Fibroblast of mammary gland (primary cell): ENCODE measurements around the gene CHN2.

ENCODE experiments used
- DNase-seq: peaks from one replicate; pipeline ENCODE4 v3.0.0-alpha.2; 2010; ENCODE audit warnings: low read depth
- H3K4me3 ChIP-seq: 2 replicates; pipeline ENCODE4 v1.5.1; 2011; ENCODE audit warnings: low read depth, mild to moderate bottlenecking, low read length, moderate library complexity; ENCODE audit not compliant: control insufficient read depth
- CTCF ChIP-seq: conservative IDR thresholded peaks from 2 replicates; pipeline ENCODE4 v1.5.1; 2011; ENCODE audit warnings: low read depth, low read length, inconsistent platforms; ENCODE audit not compliant: control insufficient read depth, insufficient read depth

CHN2 gene

GRCh38 chr7:29311314-29311713, 116.7 kb downstream of the CHN2 start:
- TF ChIP-seq CTCF, result no peak
- no peak for DNase-seq
- no peak overlapping the region for H3K4me3 ChIP-seq

GRCh38 chr7:29314148-29314547, 119.6 kb downstream of the CHN2 start:
- DNase-seq, result no peak
- H3K4me3 ChIP-seq, result no peak overlapping the region
- TF ChIP-seq CTCF, result no peak

- no peak for TF ChIP-seq CTCF
- no peak overlapping the region for H3K4me3 ChIP-seq
- DNase-seq, result no peak
Measured at GRCh38 chr7:29315122-29315891, 120.7 kb downstream of the CHN2 start.

GRCh38 chr7:29315892-29316270, 121.3 kb downstream of the CHN2 start:
- no peak overlapping the region for H3K4me3 ChIP-seq
- DNase-seq, result no peak
- no peak for TF ChIP-seq CTCF

GRCh38 chr7:29316926-29317325, 122.4 kb downstream of the CHN2 start:
- no peak for TF ChIP-seq CTCF
- no peak for DNase-seq
- no peak overlapping the region for H3K4me3 ChIP-seq

GRCh38 chr7:29318853-29319718, 124.5 kb downstream of the CHN2 start:
- no peak for DNase-seq
- H3K4me3 ChIP-seq, result no peak overlapping the region
- TF ChIP-seq CTCF, result no peak
